NCI-H2196 (cell line): ENCODE measurements around the gene GALNT2.

Experiments used
- DNase-seq: peaks from one replicate; lab custom pipeline; 2025; ENCODE audit not compliant: unreplicated experiment; lab: John Stamatoyannopoulos, UW

GALNT2 gene

DNA sequence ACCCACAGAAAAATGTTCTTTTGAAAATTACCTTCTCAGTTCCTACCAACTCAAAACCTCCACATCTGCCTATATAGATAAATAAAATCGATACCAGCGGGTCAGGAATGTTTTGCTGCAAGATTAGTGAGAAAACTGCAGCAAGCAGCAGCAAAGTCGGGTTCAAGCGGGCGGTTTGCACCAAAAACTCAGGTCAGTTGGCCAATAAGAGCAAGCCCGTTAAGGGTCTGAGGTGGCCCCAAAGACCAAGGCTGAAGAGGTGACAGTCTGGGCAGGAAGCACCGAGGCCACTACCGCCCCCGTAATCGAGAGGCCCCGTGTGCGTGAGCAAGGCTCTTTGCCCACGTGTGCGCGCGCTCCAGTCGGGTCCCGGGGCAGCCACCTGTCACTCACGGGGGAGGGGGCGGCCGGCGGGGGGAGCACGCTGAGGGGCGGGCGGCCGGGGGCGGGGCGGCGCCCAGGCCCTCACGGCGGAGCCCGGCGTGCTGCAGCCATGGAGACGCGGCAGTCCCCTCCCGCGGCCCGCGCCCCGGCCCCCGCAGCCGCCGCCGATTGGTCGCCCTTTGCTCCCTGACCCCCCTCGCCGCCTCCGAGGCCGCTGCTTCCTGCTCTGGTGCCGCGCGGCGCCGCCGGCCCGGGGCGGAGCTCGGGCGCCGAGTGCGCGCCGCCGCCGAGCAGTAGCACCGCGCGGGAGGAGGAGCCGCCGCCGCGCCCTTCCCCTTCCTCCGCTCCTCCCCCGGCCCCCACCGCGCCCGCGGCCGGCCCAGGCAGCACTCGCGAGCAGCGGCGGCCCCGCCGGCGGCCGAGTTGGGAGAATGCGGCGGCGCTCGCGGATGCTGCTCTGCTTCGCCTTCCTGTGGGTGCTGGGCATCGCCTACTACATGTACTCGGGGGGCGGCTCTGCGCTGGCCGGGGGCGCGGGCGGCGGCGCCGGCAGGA lies at the start of gene GALNT2:
Gene GALNT2, plus strand, starts transcription at position 773 of the 939 bp plus-strand sequence. Its CDS starts 43 bp downstream, at position 816.
- peak; percentile 96 for DNase-seq

DNA sequence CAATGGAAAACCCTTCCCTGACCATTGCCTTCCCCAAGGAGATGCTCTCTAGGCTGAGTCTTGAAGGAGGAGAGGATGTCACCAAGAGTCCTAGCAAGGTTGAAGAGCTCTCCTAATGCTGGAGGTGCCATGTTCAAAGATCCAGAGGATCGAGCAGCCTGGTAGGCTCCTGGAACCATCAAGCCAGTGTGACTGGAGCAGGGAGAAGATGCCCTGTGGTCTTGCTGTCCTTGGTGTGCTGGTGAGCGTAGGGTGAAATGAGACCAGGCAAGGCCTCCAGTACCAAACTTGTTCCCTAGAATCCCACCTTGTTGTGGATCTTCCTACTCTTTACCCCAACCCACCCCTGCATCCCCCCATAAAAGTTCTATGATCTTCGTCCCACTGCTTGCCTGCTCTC lies 46.6 kb upstream of the GALNT2 start:
- no peak for DNase-seq

DNA sequence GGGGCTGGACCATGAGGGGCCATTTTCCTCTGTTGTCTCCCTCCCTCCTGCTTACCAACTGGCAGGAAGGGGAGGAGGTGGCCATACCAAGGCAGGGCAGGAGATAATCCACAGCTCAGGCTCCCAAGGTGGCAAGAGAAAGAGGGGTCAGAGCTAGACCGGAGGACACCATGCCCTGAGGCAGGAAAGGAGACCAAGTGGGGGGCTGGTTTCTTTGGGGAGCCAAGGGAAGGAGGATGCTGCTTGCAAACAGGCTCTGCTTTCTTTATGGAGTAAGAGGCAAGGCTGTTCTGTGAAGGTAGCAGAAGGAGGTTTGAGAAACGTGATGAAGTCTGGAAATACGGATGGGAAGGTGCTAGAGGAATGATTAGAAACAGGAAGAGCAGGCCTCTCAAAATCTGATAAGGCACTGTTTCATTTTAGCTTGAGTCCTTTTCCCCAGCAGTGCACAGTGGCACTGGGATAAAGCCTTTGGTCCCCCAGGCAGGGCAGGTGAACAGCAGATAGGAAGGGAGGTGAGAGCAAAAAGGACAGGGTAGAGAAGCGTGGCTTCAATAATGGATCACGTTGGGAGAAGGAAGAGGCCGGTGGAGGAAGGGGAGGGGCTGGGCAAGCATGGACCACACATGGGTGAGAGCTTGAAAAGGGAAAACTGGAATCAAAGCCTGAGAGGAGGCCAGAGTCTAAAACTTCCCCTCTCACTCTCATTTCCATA lies 44.2 kb upstream of the GALNT2 start:
- DNase-seq = no peak

DNA sequence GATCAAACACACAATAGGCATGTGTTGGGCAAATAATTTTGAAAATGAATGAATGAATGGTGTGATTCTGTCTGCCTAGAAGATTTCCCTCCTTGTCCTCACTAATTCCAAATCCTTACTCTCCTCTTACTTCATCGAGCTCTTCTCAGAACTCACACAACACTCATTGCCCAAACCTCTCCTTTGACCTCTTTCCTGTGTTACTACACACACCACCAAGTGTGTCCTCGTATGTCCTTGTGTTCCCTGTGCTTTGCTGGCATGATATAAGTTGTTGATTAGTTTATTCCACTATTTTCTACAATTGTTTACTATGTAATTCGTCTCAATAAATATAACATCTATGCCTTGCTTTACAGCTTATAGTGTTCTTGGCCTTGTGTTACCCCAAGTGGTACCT lies 41.4 kb upstream of the GALNT2 start:
- no peak for DNase-seq

DNA sequence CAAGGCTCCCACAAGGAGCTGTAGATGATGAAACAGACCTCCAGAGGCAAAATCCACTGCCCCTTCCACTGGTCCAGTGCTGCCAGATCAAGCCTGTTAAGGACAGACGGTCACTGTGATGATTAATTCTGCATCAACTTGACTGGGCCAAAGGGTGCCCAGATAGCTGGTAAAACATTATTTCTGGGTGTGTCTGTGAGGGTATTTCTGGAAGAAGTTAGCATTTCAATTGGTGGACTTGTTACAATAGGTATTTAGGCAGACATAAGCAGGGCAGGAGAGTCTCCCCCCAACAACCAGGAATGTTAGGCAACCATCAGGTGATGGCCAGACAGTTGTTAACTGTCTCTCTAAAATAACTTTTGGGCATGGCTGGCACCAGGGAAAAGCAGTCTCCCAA lies 40.9 kb upstream of the GALNT2 start:
- DNase-seq = no peak

DNA sequence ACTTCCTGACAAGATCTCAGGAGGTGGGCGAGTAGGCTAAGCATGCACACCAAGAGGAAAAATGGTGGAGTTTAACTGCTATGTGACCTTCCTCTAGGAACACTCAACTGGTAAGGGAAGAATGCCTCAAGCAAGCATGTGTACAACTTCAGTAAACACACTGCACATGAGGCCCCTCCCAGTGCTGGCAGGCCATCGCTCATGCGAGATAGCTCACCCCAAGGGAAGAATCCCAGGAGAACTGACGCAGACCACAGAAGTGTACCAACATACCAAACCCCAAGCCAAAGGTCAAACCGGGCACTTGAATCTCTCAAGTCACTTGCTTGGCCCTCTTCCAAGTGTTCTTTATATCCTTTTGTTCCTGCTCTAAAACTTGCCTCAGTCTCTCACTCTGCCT lies 40.5 kb upstream of the GALNT2 start:
- no peak for DNase-seq

DNA sequence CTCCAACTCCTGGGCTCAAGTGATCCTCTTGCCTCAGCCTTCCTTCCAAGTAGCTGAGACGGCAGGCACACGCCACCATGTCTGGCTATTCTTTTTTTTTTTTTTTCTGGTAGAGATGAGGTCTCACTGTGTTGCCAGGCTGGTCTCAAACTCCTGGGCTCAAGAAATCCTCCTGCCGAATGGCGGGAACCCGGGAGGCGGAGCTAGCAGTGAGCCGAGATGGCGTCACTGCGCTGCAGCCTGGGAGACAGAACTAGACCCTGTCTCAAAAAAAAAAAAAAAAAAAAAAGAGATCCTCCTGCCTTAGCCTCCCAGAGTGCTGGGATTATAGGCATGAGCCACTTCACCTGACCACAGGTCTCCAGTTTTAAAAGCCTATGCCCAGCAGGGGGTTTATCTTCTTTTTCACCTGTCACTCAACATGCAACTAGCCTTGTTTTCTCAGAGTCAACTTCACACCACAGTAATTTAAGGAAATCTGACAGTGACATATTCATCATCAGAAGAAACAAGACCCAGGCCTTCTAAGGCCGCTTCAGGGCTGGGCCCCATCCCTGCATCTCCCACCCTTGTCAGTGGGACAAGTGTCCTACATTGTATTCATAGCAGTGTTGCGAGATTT lies 38.3 kb upstream of the GALNT2 start:
- no peak for DNase-seq

DNA sequence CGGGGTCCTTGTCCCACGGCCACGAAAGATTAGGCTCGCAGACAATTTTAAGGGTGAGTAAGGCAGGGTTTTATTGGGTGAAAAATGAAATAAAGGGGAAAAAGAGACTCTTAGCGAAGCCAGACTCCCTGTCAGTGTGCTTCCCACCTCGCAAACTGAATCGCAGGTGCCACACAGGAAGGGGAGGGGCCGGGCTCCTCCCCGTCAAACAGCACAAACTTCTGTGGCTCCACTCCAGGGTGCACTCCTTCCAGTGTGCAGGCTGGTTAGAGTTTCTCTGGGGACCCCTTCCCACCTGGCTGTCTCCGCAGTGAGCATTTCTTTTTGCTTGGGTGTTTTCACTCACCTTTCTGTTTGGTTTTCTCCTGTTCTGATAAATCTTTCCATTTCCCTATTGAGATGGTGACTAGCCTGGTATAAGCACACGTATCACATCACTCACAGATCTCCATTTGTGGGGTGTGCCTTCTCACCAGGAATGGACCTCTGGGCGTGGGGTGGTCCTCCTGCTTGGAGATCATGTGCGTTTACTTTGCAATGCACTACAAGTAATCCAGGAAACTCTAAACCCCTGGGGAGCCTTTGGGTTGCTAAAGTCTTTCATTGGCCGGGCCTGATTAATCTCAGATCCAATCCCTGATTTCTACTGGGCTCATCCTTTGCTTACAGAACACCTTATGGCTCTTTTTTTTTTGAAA lies 37.6 kb upstream of the GALNT2 start:
- DNase-seq = no peak

DNA sequence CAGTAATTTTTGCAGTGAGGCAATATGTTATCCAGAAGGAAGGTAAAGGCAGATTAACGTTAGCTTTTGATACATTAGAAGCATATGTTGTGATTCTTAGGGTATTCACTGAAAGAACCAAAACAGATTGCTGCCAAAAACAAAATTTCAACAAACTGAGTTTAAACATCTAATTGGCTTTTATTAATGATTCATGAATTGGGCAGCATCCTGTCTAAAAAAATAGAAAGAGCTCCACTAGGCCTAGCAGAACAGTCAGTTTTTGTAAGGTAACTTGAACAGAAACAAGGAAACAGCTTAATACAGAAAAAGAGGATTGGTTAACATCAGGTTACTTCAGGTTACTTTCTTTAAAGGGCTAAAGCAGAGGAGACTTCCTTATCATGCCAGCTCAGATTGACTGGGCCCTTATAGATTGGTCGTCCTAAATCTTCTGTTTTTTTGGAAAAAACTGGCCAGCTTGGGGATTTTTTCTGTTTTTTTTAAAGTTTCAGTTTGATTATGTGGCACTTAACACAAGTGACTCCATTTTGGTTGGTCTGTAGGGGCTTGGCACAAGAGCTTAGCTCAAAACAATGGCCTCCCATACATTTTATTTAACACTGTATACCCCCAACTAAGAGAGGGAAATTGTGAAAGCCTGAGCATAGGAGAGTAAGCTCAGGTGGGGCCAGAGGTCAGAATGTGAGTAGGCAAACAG lies 36.8 kb upstream of the GALNT2 start:
- DNase-seq = no peak

DNA sequence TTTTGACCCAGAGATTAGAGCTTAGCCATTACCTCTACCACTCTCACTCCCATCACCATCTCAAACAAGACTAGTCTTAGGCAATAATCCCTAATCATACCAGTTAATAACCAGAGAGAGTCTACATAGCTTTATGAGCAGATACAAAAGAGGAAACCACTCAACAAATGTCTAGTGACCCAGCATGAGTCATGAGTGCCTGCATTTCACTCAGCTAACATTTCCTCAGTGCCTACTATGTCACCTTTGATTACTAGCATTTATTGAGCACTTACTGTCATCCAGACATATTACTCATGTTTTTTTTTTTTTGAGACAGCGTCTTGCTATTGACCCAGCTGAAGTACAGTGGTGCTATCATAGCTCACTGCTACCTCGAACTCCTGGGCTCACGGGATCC lies 35.9 kb upstream of the GALNT2 start:
- no peak for DNase-seq

DNA sequence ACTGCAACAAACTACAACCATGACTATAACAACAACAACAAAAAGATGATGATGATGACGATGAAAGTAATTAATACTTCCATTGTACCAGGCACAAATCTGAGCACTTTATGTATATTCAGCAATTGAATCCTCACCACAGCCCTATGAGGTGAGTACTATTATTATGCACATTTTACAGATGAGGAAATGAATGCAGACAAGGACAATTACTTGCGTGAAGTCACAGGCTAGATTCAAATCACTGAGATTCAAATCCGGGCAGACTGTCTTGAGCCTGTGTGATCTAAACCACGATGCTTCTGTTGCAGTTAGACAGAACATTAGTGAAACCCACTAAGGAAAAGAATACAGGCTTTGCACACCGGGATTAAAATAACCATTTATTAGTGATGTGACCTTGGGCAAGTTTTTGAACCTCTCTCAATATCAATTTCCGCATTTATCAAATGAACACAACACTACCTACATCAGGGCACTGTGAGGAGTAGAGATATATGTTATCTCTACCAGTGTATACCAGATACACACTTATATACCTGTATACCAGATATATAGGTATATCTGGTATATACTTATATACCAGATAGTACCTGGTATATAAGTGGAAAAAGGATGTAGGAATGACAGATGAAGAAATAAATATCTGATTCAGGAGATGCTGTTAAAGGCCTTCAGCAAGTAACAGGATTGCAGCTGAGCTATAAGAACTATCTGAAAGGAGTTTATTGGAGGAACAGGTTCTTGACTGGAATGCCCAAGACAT lies 34.3 kb upstream of the GALNT2 start:
- DNase-seq = no peak

DNA sequence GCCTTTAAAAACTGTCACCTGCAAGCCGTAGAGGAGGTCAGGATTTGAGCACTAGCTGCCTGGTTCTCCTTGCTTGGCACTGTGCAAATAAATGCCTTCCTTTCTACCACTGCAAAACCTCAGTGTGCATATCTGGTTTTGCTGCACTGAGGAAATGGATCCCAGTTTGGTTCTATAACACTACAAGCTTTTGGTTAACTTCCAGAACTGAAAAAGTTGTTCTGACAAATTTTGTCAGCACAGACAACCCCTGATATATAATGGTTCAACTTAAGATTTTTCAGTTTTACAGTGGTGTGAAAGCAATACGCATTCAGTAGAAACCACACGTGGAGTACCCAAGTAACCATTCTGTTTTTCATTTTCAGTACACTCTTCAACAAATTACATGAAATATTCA lies 29.8 kb upstream of the GALNT2 start:
- DNase-seq = no peak

DNA sequence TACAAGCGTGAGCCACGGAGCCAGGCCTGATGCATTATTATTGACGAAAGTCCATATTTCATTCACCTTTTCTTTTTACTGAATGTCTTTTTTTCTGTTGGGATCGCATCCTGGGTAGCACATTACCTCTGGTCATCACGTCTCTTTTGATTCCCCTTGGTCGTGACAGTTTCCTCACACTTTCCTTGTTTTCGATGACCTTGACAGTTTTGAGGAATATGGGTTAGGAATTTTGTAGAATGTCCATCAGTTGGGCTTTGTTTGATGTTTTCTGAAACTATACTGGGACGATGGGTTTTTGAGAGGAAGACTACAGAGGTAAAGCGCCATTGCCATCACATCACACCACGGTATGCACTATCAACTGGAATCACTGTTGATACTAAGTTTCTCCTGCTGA lies 26.6 kb upstream of the GALNT2 start:
- DNase-seq = no peak

DNA sequence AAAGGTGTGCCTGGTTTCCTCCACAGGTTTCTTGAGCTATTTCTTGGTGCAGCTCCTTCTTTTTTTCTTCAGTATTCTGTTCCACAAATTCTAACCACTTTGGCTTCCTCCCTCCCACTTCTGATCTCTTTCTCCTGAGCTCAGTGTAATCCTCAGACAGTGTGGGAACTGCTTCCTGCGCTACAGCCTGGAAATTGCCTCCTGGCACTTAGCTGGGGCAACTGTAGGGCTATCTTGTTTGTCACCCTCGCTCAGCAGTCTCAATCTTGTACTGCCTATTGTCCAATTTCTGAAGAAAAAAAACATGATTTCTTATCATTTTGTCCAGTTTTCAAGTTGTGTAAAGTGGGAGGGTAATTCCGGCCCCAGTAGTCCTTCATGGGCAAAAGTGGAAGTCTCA lies 24.0 kb upstream of the GALNT2 start:
- DNase-seq = no peak

DNA sequence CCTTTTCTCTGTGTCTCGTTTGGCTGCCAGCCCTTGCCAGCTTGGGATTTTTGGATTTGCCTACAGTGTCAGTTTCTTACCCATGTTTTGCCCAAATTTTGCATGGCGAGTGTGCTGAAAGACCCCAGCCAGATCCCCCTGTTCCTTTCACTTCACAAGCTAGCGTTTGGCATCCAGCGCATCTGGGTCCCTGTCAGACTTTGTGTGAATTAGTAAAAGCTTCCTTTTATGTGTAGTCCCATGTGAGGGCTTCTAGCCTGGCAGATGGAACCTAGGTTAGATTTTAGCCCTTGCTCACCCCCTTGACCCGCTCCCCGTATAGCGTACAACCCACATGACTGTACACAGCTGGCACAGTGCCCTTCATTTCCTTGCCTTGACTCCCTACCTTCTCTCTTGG lies 22.3 kb upstream of the GALNT2 start:
- DNase-seq = no peak

DNA sequence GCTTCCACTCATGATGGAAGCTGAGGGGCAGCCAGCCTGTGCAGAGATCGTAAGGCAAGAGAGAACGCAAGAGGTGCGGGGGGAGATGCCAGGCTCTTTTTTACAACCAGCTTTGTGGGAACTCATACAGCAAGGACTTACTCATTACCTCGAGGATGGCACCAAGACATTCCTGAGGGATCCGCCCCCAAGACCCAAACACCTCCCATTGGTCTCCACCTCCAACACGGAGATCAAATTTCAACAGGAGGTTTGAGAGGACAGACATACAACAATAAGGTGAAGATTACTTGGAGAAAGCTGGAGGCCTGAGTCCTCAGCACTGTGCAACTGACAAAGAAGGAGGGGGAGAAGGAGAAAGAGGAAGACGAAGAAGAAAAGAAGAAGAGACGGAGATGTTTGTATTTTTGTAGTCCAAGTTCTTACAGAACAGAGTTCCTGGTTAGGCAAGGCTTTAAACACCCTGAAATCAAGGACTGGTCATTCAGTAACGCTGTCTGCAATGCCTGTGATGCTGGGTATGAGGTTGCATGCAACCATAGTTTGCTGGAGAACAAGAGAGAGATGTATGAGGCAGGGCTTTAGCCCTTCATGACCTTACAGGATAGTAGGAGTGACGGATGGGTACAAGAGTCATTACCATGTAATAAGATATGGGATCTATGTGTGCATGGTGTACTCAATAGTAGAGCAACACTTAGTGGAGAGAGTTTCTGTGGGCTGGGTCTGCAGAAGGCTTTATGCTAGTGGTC lies 19.7 kb upstream of the GALNT2 start:
- DNase-seq = no peak

DNA sequence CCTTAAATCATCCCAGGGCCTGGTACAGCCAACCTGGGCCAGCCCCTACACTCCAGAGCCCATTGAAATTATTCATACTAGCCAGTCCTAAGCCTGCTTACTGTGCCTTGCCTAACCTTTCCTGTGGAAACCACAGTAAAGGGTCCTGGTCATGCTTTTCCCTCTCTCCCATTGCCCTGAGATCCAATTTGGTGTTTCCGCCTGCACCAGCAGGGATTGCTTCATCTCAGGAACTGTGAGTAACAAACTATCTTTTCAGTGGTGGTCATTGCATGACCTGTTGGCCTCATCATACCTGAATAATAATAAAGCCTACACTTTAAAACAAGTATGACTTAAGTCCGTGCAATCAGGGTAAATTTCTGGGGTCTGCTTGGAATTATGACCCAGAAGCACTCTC lies 18.7 kb upstream of the GALNT2 start:
- DNase-seq = no peak

DNA sequence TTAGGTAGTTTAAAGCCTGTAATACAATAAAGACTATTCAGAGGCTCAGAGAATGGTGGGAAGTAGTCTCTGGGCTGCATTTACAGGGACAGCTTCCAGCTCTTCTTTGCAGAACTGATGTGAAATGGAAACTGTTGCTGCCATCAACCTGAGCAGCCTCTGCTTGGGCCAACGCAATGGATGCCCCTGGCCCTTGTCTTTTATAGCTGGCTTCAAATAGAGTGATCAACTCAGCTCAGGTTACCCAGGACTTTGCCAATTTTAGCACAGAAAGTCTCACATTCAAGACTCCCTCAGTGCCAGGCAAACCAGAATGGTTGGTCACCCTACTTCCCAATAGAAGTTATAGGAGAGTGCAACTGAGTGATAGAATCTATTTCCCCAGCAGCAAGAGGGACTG lies 18.1 kb upstream of the GALNT2 start:
- no peak for DNase-seq

DNA sequence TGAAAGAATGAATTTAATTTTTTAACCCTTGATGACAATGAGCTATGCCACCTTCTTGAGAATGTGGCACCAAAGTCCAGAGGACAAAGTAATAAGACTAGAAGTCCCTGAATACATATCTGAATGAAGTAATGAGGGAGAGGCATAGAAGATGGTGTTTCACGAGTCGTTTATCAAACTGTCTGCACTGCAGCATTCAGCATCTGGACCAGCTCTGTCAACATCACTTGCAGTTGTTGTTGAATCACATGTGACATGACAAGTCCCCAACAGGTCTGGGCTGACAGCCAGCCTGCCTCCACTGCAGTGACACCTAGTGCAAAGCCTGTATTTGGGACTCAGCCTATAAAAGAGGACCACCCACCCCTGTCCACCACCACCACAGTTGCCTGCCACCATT lies 17.3 kb upstream of the GALNT2 start:
- no peak for DNase-seq
